Cerebellar nuclear complex (tissue), 1 donor: ENCODE results near the gene MYOM1.
"Not testable (repeated sequence)": the region's sequence is repeated elsewhere in the genome, so short reads cannot be mapped to it uniquely, and the experiment has no call there.

Source experiments
- DNase-seq, 2 experiments: peaks; one replicate each; lab custom pipeline; 2025; lab: John Stamatoyannopoulos, UW

Gene MYOM1

DNA sequence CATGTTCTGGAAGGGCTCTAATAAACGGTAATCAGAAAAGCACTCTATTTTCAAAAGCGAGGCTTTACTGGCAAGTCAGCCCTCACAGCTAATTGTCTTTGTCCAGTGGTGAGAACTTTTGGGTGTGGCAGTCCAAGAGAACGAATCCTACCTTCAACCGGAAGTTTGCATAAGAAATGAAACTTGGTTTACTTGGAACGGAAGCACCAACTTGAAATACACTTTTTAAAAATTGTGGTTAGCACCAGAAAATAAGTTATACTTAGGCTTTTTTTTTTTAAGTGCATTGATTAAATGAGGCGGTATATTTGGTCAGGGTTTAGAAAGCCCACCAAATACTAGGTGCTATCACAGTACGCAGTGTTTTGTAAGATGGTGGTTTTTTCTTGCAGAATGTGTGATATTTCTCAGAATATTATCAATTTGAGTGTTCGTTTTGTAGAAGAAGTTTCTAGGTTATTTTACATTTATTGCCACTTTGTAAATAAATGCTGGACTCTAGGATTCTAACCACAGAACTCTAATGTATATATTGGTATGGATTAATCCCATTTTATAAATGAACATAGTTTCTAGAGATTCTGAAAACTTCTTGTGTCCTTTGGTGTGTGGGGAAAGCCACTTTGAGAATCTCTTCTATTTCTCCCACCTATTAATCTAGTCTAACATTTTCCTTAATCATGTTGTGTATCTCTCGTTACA is 29.0 kb upstream of the MYOM1 start:
- no peak for DNase-seq

DNA sequence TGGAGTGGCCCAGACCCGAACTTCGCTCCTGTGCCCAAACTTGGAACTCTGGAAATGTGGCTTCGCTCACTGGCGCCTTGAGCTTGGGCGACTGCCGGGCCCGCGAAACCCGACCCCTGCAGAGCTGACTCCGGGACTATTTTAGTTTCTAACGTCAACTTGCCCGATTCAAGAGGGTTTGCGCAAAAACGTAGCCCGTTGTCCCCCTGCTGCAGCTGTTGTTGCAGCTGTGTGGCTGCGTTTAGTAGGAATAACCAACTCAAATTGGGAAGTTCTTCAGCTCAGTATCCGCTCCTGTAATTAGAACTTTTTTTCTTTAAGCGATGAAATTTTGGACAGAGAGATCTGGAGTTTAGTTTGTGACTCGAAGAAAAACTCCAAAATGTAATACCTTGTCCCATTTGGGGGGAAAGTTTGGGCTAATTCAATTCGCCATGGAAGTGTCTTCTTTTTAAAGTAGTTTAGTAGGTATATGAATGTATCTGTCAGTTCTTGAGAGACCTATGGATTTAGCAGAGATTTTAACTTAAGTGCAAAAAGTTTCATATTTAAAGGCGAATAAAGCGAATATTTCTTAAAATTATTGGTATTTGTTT is 28.4 kb upstream of the MYOM1 start:
- no peak for DNase-seq

DNA sequence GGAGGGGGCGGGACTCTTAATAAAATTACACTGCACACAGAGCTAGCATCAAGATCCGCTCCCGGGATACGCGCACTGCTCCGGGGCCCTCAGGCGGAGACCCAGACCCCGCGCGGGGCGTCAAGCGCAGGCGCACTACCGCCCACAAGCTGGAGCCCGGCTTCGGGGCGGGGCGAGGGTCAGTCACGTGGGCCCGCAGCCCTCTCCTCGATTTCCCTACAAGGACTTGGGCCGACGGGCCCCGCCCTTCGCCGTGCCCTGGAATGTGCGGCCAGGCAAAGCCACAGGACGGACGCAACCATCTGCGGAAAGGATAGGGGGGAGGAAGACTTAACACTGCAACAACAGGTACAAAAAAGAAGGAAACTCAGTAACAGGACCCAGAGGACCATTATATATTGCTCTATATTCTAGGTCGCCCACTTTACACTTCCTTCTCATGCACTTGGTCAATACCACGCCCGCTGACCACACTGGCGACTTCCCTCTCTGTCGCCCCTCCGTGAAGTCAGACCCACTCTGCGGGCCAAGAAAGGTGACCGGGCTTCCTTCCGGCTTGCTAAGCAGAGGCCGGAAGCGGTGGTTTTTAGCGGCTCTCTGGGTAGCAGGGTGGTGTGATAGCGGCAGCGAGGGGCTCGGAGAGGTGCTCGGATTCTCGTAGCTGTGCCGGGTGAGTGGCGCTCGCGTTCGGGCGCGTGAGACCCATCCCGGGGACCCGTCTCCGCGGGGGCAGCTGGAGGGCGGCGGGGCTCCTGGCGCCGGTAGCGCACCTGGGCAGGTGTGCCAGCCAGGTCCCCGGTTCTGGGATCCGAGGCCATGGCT is 27.7 kb upstream of the MYOM1 start, which contains the start of gene MYL12A:
Gene MYL12A, plus strand, starts transcription at position 562 of the 822 bp plus-strand sequence. CDS start 5,447 bp downstream, outside the sequence.
- DNase-seq = peak; percentile 28 to 78

DNA sequence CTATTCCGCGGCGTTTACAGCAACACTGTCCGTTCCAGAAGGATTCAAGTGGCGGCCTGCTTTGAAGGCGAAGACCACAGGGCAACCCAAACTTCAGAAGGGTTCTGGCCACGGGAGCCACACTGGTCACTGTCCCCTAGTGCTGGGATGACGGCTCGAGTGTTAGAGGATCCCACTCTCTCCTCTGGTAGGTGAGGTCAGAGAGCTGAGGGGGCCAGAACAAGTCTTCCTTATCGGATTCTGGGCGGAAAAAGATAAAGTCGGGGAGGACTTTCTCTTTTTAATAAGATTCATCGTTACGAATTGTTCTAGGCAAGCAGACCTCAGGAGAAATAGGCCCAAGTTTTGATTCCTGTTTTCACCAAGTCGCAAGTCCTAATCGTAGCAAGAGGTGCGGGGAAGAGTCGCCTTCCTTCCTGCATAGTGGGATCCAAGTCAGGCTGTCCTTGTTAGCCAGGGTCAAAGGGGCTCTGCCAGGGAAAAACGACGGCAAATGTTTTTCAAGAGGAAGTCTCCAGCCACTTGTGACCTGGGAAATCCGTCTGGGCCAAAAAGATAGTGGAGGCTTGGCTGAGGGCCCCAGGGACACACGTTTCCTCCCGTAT is 27.0 kb upstream of the MYOM1 start:
- no peak for DNase-seq

DNA sequence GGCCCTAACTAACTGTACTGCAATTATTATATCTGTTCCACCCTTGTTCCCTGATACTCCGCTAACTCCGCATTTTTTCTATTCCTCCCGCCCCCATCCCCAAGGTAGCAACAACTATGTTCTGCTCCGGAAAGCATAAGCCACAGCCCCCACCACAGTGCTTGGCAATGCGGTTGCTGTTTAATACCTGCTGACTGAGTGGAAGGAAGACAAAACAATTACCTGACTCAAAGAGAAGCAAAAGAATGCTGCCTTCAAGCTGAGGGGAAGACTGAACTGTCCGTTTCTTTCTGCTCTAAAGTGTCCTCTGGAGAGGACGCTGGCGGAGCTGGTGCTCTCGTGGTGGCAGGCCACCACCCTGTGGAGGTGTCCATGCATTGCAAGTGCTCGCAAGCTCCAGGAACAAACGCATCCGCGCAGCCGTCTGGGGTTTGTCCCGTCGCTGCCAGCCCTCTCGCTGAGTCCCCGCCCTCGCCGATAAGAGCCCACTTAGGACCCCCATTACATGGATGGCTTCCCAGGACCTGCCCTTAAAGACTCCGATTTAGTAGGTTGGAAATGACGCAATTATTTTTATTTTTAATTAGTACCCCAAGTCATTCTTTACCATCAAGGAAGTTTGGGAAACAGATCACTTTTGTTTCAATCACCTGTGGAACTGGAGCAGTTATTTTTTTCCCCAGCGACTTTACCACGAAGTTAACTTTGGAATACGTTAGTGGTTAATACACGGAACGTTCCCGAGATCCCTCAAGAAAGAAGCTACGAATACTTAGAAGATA is 26.3 kb upstream of the MYOM1 start:
- DNase-seq = peak; percentile 18 to 66

DNA sequence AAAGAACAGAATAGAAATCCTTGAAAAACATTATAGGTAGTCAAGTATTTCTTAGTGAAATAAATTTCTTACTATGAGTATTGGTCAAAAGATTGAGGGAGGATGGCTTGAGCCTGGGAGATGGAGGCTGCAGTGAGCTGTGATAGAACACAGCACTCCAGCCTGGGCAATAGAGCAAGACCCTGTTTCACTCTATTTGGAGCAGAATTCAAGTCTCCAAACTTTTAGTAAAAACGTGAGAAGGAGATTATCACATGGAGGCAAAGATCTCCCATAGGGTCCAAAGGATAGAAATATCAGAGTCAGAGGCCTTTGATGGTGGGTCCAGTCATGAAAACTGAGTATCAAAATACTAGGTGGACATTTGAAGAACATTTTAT is 25.4 kb upstream of the MYOM1 start:
- DNase-seq = no peak

DNA sequence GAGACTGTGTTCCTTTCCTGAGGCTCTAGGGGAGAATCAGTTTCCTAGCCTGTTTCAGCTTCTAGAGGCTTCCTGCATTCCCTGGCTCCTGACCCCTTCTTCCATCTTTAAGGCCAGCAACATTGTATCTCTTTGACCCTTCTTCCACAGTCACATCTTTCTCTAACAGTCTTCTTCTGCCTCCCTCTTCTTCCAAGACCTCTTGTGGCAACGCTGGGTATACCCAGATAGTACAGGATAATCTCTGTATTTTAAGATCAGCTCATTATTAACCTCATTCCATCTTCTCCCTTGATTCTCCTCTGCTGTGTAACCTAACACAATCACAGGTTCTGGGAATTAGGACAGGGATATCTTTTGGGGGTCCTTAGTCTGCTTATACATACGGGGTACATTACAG is 19.0 kb upstream of the MYOM1 start:
- DNase-seq = no peak

DNA sequence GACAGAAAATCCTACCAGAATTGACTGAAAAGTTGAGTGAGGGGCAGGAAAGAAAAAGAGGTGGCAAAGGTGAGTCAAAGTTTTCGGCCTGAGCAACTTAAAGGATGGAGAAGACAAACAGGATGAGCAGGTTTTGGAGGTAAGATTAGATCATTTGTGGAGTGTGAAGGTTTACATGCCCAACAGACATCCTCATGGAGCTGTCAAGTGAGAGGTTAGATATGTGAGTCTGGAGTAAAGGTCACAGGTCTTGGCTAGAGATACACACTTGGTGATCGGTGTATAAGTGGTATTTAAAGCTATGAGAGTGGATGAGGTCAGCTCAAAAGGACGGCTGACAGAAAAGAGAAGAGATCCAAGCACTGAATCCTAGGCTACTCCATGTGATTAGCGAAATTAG is 16.7 kb upstream of the MYOM1 start:
- DNase-seq = no peak

DNA sequence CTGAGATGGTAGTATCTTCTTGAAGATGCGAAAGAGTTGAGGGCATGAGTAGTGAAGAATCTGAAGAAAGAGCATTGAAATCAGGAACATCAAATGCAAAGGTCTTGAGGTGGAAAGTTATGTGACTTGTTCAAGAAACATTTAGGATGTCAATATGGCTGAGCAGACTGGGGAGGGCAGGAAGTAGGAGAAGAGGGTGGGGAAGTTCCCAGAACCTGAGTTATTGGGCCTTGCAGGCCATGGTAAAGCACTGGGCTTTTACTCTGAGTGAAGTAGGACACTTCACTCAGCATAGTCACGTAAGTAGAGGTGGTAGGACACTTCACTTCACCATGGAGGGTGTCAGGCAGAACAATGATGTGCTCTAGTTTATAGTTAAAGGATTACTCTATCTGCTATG is 16.1 kb upstream of the MYOM1 start:
- DNase-seq = no peak

DNA sequence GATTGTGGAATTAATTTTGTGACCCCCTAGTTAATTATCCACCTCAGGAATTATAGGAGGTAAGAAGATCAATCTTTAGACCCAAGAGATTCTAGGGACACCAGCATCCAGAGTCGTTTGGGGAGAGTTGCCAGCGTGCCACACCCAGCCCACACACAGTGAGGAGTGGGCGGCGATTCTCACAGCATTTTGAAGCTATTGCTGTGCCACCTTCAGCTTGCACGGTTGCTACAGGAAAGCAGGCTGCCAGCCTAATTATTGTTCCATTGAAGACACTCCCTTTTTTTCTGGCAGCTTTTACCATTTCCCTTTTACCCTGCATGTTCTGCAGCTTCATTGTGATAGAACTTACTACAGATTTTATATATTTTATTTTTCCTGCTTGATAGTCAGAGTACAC is 14.7 kb upstream of the MYOM1 start:
- no peak for DNase-seq

DNA sequence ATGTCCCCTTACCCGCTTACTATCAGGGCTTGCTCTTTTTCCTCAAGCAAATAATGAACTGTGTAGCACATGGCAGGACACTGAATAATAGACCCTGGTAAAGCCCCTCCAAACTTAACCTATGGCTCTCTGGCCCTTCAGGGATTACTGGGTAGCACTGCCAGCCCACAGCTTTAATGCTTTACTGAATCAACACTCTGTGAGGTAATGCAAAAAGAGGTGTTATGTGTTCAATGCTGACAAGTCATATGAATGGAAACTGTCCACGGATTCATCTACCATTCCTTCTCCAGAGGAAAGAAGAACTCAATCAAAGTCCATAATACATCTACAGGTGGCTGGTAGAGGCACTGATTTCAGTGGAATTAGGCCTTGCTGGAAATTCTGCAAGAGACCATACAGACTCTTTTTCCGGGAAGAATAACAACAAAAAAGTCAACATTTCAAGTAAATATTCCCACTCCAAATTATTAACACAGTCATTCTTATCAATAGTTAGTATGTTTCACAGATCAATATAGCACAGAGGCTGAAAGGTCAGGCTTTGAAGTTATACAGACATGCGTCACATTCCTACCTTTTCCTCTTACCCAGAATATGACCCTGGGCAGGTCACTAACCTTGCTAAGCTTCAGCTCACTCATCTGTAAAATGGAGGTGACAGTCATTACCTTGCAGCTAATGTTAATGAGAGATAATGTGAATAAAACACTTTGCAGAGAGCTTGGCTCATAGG is 13.8 kb upstream of the MYOM1 start:
- DNase-seq = no peak

DNA sequence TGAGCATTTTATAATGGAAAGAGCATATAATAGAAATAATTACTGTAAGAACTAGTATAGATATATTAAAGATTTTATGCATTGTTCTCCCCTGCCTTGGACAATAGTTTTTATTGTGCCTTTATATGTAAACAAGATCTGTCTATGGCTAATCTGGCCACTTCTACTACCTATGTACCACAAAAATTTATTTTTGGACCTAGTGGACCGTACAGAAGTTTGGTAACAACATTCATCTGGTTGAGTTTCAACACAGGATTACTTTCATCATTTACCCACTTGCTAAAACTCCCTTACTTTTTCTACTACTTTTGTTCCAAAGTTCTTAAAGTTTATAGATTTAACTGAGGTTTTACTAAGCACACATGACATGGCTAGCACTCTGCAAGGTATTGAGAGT is 13.2 kb upstream of the MYOM1 start:
- no peak for DNase-seq

DNA sequence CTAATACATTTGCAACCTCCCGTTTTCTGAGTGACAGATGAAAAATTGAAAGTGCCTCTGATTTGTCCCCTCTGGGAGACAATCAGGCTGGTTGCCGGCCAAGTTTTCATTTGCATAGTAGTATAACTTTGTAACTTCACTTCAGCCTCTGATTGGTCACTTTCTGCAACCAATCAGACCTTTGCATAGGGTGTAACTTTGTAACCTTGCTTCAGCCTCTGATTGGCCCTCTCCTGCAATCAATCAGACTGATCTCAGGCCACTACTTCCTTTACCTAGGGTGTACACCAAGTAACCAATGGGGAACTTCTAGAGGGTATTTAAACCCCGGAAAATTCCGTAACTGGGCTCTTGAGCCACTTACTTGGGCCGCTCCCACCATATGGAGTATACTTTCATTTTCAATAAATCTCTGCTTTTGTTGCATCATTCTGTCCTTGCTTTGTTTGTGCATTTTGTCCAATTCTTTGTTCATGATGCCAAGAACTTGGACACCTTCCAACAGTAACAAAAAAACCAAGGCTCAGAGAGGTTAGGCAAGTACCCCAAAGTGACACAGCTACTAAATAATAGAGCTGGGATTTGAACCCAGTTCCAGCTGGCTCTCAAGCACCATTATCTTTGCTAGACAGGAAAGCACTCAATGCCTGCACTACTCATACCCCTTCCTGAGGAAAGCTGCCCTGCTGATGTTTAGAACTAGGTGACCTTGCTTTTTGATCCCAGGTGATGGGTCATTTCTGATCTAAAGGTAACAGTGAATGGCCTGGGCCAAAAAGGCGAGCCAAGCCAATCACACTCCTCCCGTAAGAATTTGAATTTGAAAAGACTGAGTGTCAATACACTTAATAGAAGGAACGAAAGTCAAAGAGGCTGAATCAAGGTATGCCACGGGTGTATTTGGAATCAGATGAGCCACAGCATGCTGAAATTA is 10.9 kb upstream of the MYOM1 start:
- no peak for DNase-seq

DNA sequence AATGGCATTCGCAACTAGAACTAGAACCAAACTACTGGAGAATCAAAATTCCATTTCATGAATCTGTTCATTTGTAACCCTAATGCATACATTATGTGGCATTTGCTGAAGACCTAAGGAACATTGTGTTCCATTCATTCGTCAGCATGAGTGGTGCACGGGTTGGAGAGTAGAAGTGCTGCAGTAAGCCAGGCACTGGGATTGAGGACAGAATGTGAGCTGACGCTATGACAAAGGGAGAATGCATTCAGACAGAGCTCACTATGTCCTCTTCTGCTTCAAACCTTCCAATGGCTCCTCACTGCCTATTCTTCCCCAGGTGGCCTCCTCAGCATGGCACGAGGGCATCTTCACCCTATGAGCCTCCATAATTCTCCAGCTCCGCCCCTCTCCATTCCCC is 6.3 kb upstream of the MYOM1 start:
- DNase-seq = no peak

DNA sequence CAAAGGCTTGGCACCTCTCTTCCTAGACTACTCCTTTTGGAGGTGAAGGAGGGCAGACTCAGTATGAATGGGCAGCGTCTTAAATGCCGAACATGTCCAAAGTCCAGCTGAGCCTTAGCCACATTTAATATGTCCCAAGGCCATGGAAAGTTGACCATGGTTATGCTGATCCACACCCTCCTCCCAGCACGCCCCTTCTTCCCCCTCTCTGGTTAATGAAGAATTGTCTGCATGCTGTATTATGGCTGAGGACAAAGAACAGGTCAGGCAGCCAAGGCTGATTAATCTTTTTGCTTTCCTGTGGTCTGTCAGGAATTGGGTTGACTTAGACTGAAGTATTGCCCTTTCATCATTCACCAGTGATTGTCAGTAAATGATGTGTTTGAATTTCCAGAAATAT is 5.8 kb upstream of the MYOM1 start:
- no peak for DNase-seq

DNA sequence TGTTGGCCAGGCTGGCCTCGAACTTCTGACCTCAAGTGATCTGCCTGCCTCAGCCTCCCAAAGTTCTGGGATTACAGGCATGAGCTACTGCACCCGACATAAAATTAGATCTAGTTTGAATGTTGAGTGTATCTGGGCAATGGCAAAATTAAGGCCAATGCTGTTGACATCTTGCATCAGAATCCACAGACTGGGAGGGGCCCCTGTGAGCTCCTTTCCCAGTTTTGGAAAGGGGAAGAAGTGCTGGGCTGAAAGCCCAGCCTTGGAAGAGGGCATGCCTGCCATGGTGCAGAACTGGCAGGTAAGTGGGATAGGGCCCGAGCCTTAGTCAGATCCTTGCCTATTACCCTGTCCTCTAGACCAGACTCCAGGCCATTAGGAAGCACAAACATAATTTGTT is 4.5 kb upstream of the MYOM1 start:
- DNase-seq = no peak

DNA sequence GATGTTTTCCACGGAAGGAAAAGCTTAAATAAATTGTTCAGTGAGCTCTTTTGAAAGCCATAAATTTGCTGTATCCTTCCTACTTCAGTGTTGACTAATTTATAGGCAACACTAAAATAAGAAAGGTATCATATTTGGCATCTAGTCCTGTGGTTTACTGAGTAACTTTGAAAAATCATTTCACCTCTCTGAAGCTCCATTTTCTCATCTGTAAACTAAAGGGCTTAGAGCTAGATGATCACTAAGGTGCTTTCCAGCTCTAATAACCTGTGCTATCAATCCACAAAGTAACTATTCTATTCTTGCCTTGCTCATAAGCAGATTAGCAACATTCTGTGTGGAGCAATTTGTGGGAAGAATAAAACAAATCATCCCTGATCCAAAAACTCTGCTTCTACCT is 3.6 kb upstream of the MYOM1 start:
- no peak for DNase-seq

DNA sequence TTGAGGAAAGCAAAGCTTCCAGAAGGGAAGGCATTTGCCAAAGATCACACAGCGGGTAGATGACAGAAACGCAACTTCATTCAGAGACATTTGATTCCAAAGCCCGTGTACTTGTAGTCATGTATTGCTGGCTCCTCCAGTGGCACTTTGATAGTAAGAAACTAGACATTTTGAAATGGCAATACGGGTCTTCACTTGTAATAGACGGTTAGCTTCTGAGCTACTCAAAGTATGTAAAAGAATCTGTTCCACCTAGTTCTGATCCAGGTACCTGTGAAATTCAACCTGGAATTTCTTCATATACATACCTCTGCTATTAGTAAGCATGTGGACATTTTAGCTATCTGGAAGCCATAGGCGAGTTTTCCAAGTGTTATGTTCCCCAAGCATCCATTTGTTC is 1.7 kb upstream of the MYOM1 start:
- no peak for DNase-seq

DNA sequence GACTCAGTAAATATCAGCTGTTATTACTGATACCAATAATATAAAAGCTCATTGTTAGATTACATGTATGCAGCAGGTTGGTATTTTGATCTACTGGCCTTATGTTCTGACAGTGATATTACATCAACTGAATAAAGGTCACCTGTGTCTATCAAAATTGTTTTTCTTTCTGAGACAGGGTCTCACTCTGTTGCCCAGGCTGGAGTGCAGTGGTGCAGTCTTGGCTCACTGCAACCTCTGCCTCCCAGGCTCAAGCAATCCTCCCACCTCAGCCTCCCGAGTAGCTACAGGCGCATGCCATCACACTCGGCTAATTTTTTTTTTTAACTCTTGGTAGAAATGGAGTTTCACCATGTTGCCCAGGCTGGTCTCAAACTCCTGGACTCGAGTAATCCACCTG is 1.1 kb upstream of the MYOM1 start:
- DNase-seq = not testable (repeated sequence)

DNA sequence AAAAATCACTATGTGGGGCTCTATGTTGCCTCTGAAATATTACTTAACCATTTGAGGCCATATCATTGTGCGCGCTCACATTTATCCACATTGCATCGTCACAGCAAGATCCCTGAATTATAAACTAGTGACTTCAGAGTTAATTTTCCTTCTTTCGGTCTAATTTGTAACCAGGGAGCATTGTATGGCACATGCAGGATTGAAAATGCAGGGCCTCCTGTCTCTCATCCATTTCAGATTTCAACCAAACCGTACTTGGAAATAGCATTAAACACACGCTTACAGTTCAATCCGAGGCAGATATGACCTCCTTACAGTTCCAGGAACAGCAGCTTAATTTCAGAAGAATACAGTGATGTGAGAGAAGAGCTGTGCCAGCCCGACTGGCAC is 532 bp downstream of the MYOM1 start:
- DNase-seq = no peak
